B cell (primary cell): Measurements from ENCODE around the gene PXK.

Source experiments
- CTCF ChIP-seq: fragments of 200-600 bp; IDR thresholded peaks from one replicate; pipeline ENCODE4 v1.8.0; 2022; ENCODE audit warnings: antibody characterized with exemption, mild to moderate bottlenecking
- EZH2 ChIP-seq: IDR thresholded peaks from 2 replicates; pipeline ENCODE4 v1.6.1; 2012; ENCODE audit warnings: borderline replicate concordance, low read depth, mild to moderate bottlenecking, moderate library complexity, low read length; ENCODE audit not compliant: insufficient read depth, poor library complexity, severe bottlenecking

GRCh38 chr3:58333206-58334012 lies 717 bp downstream of the PXK start:
- peak; percentile 47 for TF ChIP-seq CTCF
- TF ChIP-seq EZH2, result no peak
